Cardiac septum (tissue), 1 donor: Measurements from ENCODE around the gene TMC2. TPM values are rescaled to one million over a fixed set of nuclear protein-coding genes. Genes with fewer than 3 reads are reported as not detected.

Experiments used
- DNase-seq: peaks from one replicate; pipeline ENCODE4 v3.0.0-alpha.2; 2020; ENCODE audit warnings: low spot score
- intact Hi-C: fragments of 100-400 bp; cut with DNase I; formaldehyde crosslinking; loops from one replicate; pipeline ENCODE4 v1.14.0; 2022
- microRNA-seq: library from miRNA; unstranded; fragments of <30 nt; microRNA quantifications from one replicate; pipeline ENCODE4 v1.2.0, GENCODE V29; 2020
- total RNA-seq: library from RNA; stranded (reverse); fragmentation: NEBNext Ultra II Directional; extraction: Animal tissue kit (Norgen Biotek cat#: 25700); gene quantifications from one replicate; pipeline ENCODE4 v1.2.1, GENCODE V29; 2021
- donor health status: DM: no; HTN: no; CAD: no.

TMC2 gene
- total RNA-seq, 1 donor from 2014 or later: not detected

DNA sequence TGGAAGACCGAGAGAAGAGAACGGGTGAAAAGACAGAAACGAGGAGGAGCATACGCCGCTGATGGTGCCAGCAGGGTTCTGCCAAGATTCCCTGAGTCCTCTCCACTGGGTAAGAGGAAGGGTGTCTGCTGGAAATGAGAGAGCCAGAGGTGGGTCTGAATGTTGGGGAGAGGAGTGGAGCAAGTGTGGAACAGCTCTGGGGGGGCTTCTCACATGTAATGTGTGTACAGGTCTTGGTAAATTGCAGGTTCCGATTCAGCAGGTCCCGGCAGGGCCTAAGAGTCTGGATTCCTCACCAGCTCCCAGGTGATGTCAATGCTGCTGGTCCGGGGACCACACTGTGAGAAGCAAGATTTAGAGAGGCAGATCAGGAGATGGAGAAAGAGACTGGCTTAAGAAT is 154.8 kb downstream of the TMC2 start:
- intact Hi-C loops: loop anchor here (10.0 kb wide), 1 partner anchor 174 kb away; no protein-coding TSS in a partner anchor
- DNase-seq: no peak

Small RNAs within 50 kb of the gene (microRNA-seq; reads per million reads assigned to microRNA genes)
- gene MIR1292: 3.1 reads per million

Other genes starting within 250 kb of the TMC2 start
- not detected for gene TGM3, start 240.6 kb upstream of the TMC2 start, total RNA-seq
- not detected for gene TGM6, start 155.7 kb upstream of the TMC2 start, total RNA-seq
- gene SNRPB, start 65.8 kb upstream of the TMC2 start, total RNA-seq: 53.0 TPM
- gene ZNF343, start 27.7 kb upstream of the TMC2 start, total RNA-seq: 8.5 TPM
- gene NOP56, start 116.1 kb downstream of the TMC2 start, total RNA-seq: 62.2 TPM
- 121 TPM for gene IDH3B, start 127.6 kb downstream of the TMC2 start, total RNA-seq
- gene EBF4, start 156.2 kb downstream of the TMC2 start, total RNA-seq: 4.8 TPM